HUES48 (cell line): Measurements from ENCODE around the gene OLFML1.

Experiments used
- H3K27ac ChIP-seq: one replicate; pipeline ENCODE4 v1.7.0; 2013; ENCODE audit warnings: low read depth, low read length, inconsistent platforms
- H3K27me3 ChIP-seq: 2 replicates; pipeline ENCODE4 v1.6.1; 2013; ENCODE audit warnings: mild to moderate bottlenecking, low read length; ENCODE audit not compliant: control insufficient read depth, insufficient read depth
- H3K36me3 ChIP-seq: 2 replicates; pipeline ENCODE4 v1.6.1; 2013; ENCODE audit warnings: low read length; ENCODE audit not compliant: control insufficient read depth, insufficient read depth
- H3K4me1 ChIP-seq: 2 replicates; pipeline ENCODE4 v1.6.1; 2013; ENCODE audit warnings: mild to moderate bottlenecking, low read length; ENCODE audit not compliant: control insufficient read depth, insufficient read depth
- H3K4me3 ChIP-seq: 2 replicates; pipeline ENCODE4 v1.5.1; 2013; ENCODE audit warnings: mild to moderate bottlenecking, low read depth, low read length
- H3K9ac ChIP-seq: 2 replicates; pipeline ENCODE4 v1.6.1; 2013; ENCODE audit warnings: mild to moderate bottlenecking, low read depth, low read length, moderate library complexity
- H3K9me3 ChIP-seq: 2 replicates; pipeline ENCODE4 v1.6.1; 2013; ENCODE audit warnings: low read length; ENCODE audit not compliant: control insufficient read depth, insufficient read depth

Gene OLFML1

DNA sequence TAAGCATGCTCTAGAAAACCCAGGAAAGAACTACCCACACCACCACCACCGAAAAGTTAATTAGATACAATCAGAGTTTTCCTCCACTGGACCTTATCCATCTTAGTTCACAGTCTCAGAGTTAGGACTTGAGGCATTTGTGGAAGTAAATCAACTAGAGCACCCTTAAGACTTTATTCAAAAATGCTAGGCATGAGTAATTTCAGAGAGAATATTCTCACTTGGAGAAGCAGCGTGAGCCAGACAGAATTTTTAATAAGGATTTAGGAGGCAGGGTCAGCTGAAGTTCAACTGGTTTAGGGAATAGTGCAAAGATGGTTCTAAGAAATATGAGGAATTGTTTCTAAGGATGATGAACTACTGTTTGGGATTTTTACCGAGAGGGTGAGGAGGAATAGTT, 1.2 kb upstream of the OLFML1 start:
- H3K27me3 ChIP-seq: no peaks in the 10 kb centered on the region
- H3K9ac ChIP-seq: no peak overlapping the region
- H3K4me1 ChIP-seq: peaks cover 15% of the 10 kb centered on the region
- H3K4me3 ChIP-seq: no peak overlapping the region
- H3K36me3 ChIP-seq: no peaks in the 10 kb centered on the region
- H3K9me3 ChIP-seq: no peaks in the 10 kb centered on the region
- H3K27ac ChIP-seq: no peak overlapping the region

GRCh38 chr11:7484645-7485044, 661 bp upstream of the OLFML1 start:
- Histone ChIP-seq H3K9ac (no peak overlapping the region), H3K9me3 (no peaks in the 10 kb centered on the region), H3K36me3 (no peaks in the 10 kb centered on the region), H3K27ac (no peak overlapping the region), H3K4me1 (peaks cover 15% of the 10 kb centered on the region), H3K27me3 (no peaks in the 10 kb centered on the region), H3K4me3 (no peak overlapping the region)

GRCh38 chr11:7486098-7486780, 933 bp downstream of the OLFML1 start:
- Histone ChIP-seq H3K27ac (no peak overlapping the region), H3K27me3 (no peaks in the 10 kb centered on the region), H3K4me1 (peaks cover 15% of the 10 kb centered on the region)

DNA sequence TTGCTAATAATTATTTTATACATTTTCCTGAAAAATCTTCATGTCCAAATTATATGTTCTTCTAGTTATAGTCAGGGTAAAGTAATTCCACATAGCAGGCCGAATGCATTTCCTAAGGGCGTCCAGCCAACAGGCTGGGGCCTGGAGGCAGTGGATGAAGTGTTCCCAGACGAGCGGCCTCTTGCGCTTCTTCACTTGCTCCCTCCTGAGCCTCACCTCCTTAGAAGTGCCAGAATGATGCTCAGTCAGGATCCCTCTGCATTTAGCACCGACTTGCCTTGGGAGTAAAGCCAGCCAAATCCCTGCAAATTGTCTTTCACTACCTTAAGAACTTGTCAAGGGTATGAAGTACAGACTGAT, 1.5 kb downstream of the OLFML1 start:
- Histone ChIP-seq H3K27ac (no peak overlapping the region), H3K27me3 (no peaks in the 10 kb centered on the region), H3K4me3 (no peak overlapping the region), H3K36me3 (no peaks in the 10 kb centered on the region), H3K9ac (no peak overlapping the region), H3K4me1 (peaks cover 15% of the 10 kb centered on the region), H3K9me3 (no peaks in the 10 kb centered on the region)

More at GRCh38 chr11:7486098-7486780, 933 bp downstream of the OLFML1 start:
- no peak overlapping the region for H3K9ac ChIP-seq
- H3K36me3 ChIP-seq: no peaks in the 10 kb centered on the region
- H3K9me3 ChIP-seq: no peaks in the 10 kb centered on the region
- H3K4me3 ChIP-seq: no peak overlapping the region

- H3K4me3 ChIP-seq: no peak overlapping the region
- H3K9ac ChIP-seq: no peak overlapping the region
- H3K36me3 ChIP-seq: no peaks in the 10 kb centered on the region
- no peak overlapping the region for H3K27ac ChIP-seq
- peaks cover 15% of the 10 kb centered on the region for H3K4me1 ChIP-seq
- H3K9me3 ChIP-seq: no peaks in the 10 kb centered on the region
- no peaks in the 10 kb centered on the region for H3K27me3 ChIP-seq
These were observed 2.1 kb downstream of the OLFML1 start for GRCh38 chr11:7487360-7487759.

- H3K9ac ChIP-seq: no peak overlapping the region
- no peaks in the 10 kb centered on the region for H3K36me3 ChIP-seq
- H3K9me3 ChIP-seq: no peaks in the 10 kb centered on the region
- H3K27ac ChIP-seq: no peak overlapping the region
- peaks cover 15% of the 10 kb centered on the region for H3K4me1 ChIP-seq
- no peak overlapping the region for H3K4me3 ChIP-seq
- H3K27me3 ChIP-seq: no peaks in the 10 kb centered on the region
These were observed 3.4 kb downstream of the OLFML1 start for GRCh38 chr11:7488681-7489080.

- no peaks in the 10 kb centered on the region for H3K9me3 ChIP-seq
These were observed 4.1 kb downstream of the OLFML1 start for GRCh38 chr11:7489376-7489775.

DNA sequence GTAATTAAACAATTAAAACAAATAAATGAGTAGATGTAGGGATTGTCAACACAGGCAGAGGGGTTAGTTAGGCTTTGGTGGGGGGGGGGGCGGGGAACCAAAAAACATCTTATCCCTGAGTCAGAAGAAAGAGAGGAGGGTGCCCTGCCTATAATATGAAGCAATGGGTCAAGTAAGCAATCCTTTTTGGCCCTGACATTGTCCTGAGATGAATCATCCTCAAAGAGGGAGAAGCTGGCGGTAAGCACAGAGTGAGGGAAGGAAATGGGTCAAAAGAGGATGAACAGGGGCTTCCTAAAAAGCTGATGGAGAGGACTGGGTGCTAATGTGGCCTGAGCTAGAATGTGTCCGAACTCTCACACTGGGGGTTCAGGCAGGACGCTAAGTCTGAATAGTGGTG, 4.7 kb downstream of the OLFML1 start:
- Histone ChIP-seq H3K27me3 (no peaks in the 10 kb centered on the region), H3K27ac (no peak overlapping the region), H3K9me3 (no peaks in the 10 kb centered on the region), H3K4me1 (peaks cover 4% of the 10 kb centered on the region; the same call in 1 of the 2 replicates), H3K36me3 (no peaks in the 10 kb centered on the region), H3K9ac (no peak overlapping the region), H3K4me3 (no peak overlapping the region)

More at GRCh38 chr11:7489376-7489775, 4.1 kb downstream of the OLFML1 start:
- no peak overlapping the region for H3K4me3 ChIP-seq
- H3K9ac ChIP-seq: no peak overlapping the region
- no peaks in the 10 kb centered on the region for H3K36me3 ChIP-seq
- H3K27ac ChIP-seq: no peak overlapping the region
- H3K27me3 ChIP-seq: no peaks in the 10 kb centered on the region
- H3K4me1 ChIP-seq: peaks cover 11% of the 10 kb centered on the region

GRCh38 chr11:7490535-7490934, 5.2 kb downstream of the OLFML1 start:
- Histone ChIP-seq H3K9me3 (no peaks in the 10 kb centered on the region), H3K27me3 (no peaks in the 10 kb centered on the region), H3K9ac (no peak overlapping the region), H3K36me3 (no peaks in the 10 kb centered on the region), H3K4me1 (no peaks in the 10 kb centered on the region), H3K4me3 (no peak overlapping the region), H3K27ac (no peak overlapping the region)

DNA sequence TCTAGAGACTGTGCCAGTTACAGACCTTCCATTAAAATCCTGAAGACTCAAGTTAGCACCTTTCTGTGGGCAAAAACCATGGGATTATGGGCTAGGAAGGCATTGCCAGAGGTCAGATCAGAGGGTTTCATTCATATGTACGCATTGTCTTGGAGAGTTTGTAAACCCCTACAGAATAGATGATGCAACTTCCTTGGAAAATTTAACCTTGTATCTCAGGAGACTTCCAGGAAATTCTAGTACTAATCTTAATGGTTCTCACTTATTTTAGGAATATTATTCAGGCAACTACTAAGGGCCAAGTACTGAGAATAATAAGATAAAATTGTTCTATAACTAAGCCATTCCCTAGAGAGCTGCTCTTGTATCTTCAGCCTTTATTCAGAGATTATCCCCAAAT, 6.9 kb downstream of the OLFML1 start:
- H3K36me3 ChIP-seq: no peaks in the 10 kb centered on the region
- H3K9me3 ChIP-seq: no peaks in the 10 kb centered on the region
- no peaks in the 10 kb centered on the region for H3K4me1 ChIP-seq
- H3K27ac ChIP-seq: no peak overlapping the region
- no peaks in the 10 kb centered on the region for H3K27me3 ChIP-seq
- no peak overlapping the region for H3K9ac ChIP-seq
- no peak overlapping the region for H3K4me3 ChIP-seq

GRCh38 chr11:7493670-7494069, 8.4 kb downstream of the OLFML1 start:
- no peaks in the 10 kb centered on the region for H3K27me3 ChIP-seq
- no peak overlapping the region for H3K27ac ChIP-seq
- H3K9me3 ChIP-seq: no peaks in the 10 kb centered on the region
- no peaks in the 10 kb centered on the region for H3K36me3 ChIP-seq
- H3K4me1 ChIP-seq: peaks cover 2% of the 10 kb centered on the region
- H3K9ac ChIP-seq: no peak overlapping the region
- H3K4me3 ChIP-seq: no peak overlapping the region
